DND-41 (cell line): ENCODE results near the gene EFNB2.

ENCODE experiments used
- ATAC-seq: fragments of 200-7000 bp; cut with Tn5 transposase; 3 replicates; pipeline ENCODE4 v1.9.1; 2021; ENCODE audit warnings: low read depth; ENCODE audit not compliant: insufficient read depth
- DNase-seq: peaks from one replicate; pipeline ENCODE4 v3.0.0-alpha.2; 2020
- H2AFZ ChIP-seq: 2 replicates; pipeline ENCODE4 v1.6.0; 2012; ENCODE audit warnings: low read depth, low read length
- H3K27ac ChIP-seq: 2 replicates; pipeline ENCODE4 v1.5.1; 2012; ENCODE audit warnings: low read length, inconsistent platforms
- H3K27me3 ChIP-seq: fragments of 200-600 bp; sonication (generic); 2 replicates; pipeline ENCODE4 v1.6.0; 2012; ENCODE audit warnings: low read length, mild to moderate bottlenecking, inconsistent platforms; ENCODE audit not compliant: insufficient read depth, poor library complexity
- H3K36me3 ChIP-seq: 2 replicates; pipeline ENCODE4 v1.5.1; 2012; ENCODE audit warnings: low read length, inconsistent platforms; ENCODE audit not compliant: insufficient read depth
- H3K4me1 ChIP-seq: 2 replicates; pipeline ENCODE4 v1.5.1; 2012; ENCODE audit warnings: mild to moderate bottlenecking, low read length; ENCODE audit not compliant: insufficient read depth
- H3K4me2 ChIP-seq: 2 replicates; pipeline ENCODE4 v1.6.0; 2012; ENCODE audit warnings: mild to moderate bottlenecking, moderate library complexity, low read length, inconsistent platforms; ENCODE audit not compliant: insufficient read depth
- H3K4me3 ChIP-seq, 2 experiments: fragments of 200-600 bp in 1 of 2; shearing (Covaris generic) in 1 of 2; 2 replicates each; pipeline ENCODE4 v1.5.1; 2012 to 2016; ENCODE audit warnings: inconsistent platforms in 2 of 2, low read length in 2 of 2, mild to moderate bottlenecking in 2 of 2, low read depth in 1 of 2, moderate library complexity in 1 of 2
- H3K79me2 ChIP-seq: 2 replicates; pipeline ENCODE4 v1.6.0; 2012; ENCODE audit warnings: low read length, inconsistent platforms; ENCODE audit not compliant: insufficient read depth
- H3K9ac ChIP-seq: 2 replicates; pipeline ENCODE4 v1.6.0; 2012; ENCODE audit warnings: low read depth, mild to moderate bottlenecking, inconsistent platforms, low read length, moderate library complexity
- H3K9me3 ChIP-seq: 2 replicates; pipeline ENCODE4 v1.5.1; 2012; ENCODE audit warnings: low read length, moderate library complexity, mild to moderate bottlenecking, inconsistent platforms; ENCODE audit not compliant: insufficient read depth, severe bottlenecking
- H4K20me1 ChIP-seq: 2 replicates; pipeline ENCODE4 v1.6.0; 2012; ENCODE audit warnings: low read length; ENCODE audit not compliant: insufficient read depth
- CTCF ChIP-seq: IDR thresholded peaks from 2 replicates; pipeline ENCODE4 v1.5.1; 2012; ENCODE audit warnings: borderline replicate concordance, low read length, moderate library complexity, mild to moderate bottlenecking; ENCODE audit not compliant: poor library complexity, severe bottlenecking; ENCODE audit errors: extremely low read depth
- EZH2 ChIP-seq: IDR thresholded peaks from 3 replicates; pipeline ENCODE4 v1.6.1; 2012; ENCODE audit warnings: borderline replicate concordance, low read depth, mild to moderate bottlenecking, moderate library complexity, low read length, inconsistent platforms; ENCODE audit not compliant: severe bottlenecking

The EFNB2 gene

GRCh38 chr13:106537521-106537920 is 2.1 kb upstream of the EFNB2 start:
- Histone ChIP-seq H3K4me3 (no peak overlapping the region), H3K4me1 (no peaks in the 10 kb centered on the region), H3K9ac (no peak overlapping the region), H3K4me2 (no peak overlapping the region), H3K79me2 (no peaks in the 10 kb centered on the region), H3K27me3 (no peaks in the 10 kb centered on the region), H2AFZ (no peak overlapping the region), H3K9me3 (peaks cover 6% of the 10 kb centered on the region), H4K20me1 (peaks cover 3% of the 10 kb centered on the region; the same call in 1 of the 2 replicates), H3K36me3 (peaks cover 42% of the 10 kb centered on the region), H3K27ac (no peak overlapping the region)
- TF ChIP-seq CTCF: no peak
- no peak for TF ChIP-seq EZH2
- no peak for DNase-seq
- no peak for ATAC-seq

GRCh38 chr13:106536244-106537034 is 977 bp upstream of the EFNB2 start:
- no peak overlapping the region for H3K9ac ChIP-seq
- no peak overlapping the region for H3K27ac ChIP-seq
- no peak overlapping the region for H2AFZ ChIP-seq
- H3K4me2 ChIP-seq: no peak overlapping the region
- ATAC-seq: 0 out of 3 replicates have a peak, but pooled peaks have one; percentile 37
- H3K36me3 ChIP-seq: peaks cover 32% of the 10 kb centered on the region
- peaks cover 6% of the 10 kb centered on the region for H3K9me3 ChIP-seq
- DNase-seq: peak; percentile 12
- H3K27me3 ChIP-seq: no peaks in the 10 kb centered on the region
- H4K20me1 ChIP-seq: peaks cover 3% of the 10 kb centered on the region; the same call in 1 of the 2 replicates
- H3K79me2 ChIP-seq: no peaks in the 10 kb centered on the region
- no peaks in the 10 kb centered on the region for H3K4me1 ChIP-seq
- H3K4me3 ChIP-seq: no peak overlapping the region
- TF ChIP-seq CTCF: peak; percentile 46
- no peak for TF ChIP-seq EZH2

GRCh38 chr13:106534639-106535551 is 567 bp downstream of the EFNB2 start:
- H3K9ac ChIP-seq: no peak overlapping the region
- ATAC-seq (no peak), DNase-seq (no peak)
- no peak overlapping the region for H3K27ac ChIP-seq
- no peaks in the 10 kb centered on the region for H3K4me1 ChIP-seq
- peaks cover 19% of the 10 kb centered on the region for H3K36me3 ChIP-seq
- no peaks in the 10 kb centered on the region for H4K20me1 ChIP-seq
- no peak overlapping the region for H3K4me2 ChIP-seq
- no peak overlapping the region for H2AFZ ChIP-seq
- no peaks in the 10 kb centered on the region for H3K79me2 ChIP-seq
- peaks cover 6% of the 10 kb centered on the region for H3K9me3 ChIP-seq
- H3K4me3 ChIP-seq: no peak overlapping the region
- TF ChIP-seq CTCF (no peak), EZH2 (no peak)
- H3K27me3 ChIP-seq: no peaks in the 10 kb centered on the region
